A673 (cell line): ENCODE data around the gene TNNI3. TPM values are rescaled to one million over a fixed set of nuclear protein-coding genes. Genes with fewer than 3 reads are reported as not detected.

Source experiments
- BruUV-seq: library from RNA; stranded (reverse); fragments of 400-500 nt; replicated peaks from 2 replicates; lab custom pipeline; 2021; lab: Mats Ljungman, UMichigan
- CTCF ChIA-PET: fragments of 300-600 bp; sonication (Branson Sonifier 250); formaldehyde crosslinking; loops from one replicate; lab custom pipeline; 2022; ENCODE audit warnings: antibody characterized with exemption; lab: Charles Lee
- POLR2A ChIA-PET: fragments of 300-600 bp; sonication (Branson Sonifier 250); formaldehyde crosslinking; loops from one replicate; lab custom pipeline; 2022; ENCODE audit warnings: antibody characterized with exemption; ENCODE audit not compliant: low non-redundant PET; lab: Charles Lee
- DNase-seq: peaks from one replicate; pipeline ENCODE4 v3.0.0-alpha.2; 2015; ENCODE audit warnings: low spot score
- H3K27ac ChIP-seq: fragments of 200-600 bp; sonication (generic); 2 replicates; pipeline ENCODE4 v1.5.1; 2016; ENCODE audit warnings: mixed run types, low read depth, mild to moderate bottlenecking, mixed read lengths, antibody characterized with exemption, low read length; ENCODE audit not compliant: poor library complexity, severe bottlenecking
- H3K27me3 ChIP-seq: fragments of 200-600 bp; sonication (generic); replicated peaks from 2 replicates; pipeline ENCODE4 v1.6.1; 2017; ENCODE audit warnings: mixed run types, low read depth, mild to moderate bottlenecking, mixed read lengths, antibody characterized with exemption, low read length; ENCODE audit not compliant: insufficient read depth, poor library complexity
- H3K36me3 ChIP-seq: fragments of 200-600 bp; sonication (generic); 2 replicates; pipeline ENCODE4 v1.6.1; 2016; ENCODE audit warnings: mixed run types, mild to moderate bottlenecking, mixed read lengths, antibody characterized with exemption, low read length; ENCODE audit not compliant: insufficient read depth, poor library complexity, severe bottlenecking
- H3K4me1 ChIP-seq: fragments of 200-600 bp; sonication (generic); 2 replicates; pipeline ENCODE4 v1.6.1; 2017; ENCODE audit warnings: mixed run types, mild to moderate bottlenecking, mixed read lengths, antibody characterized with exemption, low read length; ENCODE audit not compliant: insufficient read depth, poor library complexity, severe bottlenecking
- H3K4me3 ChIP-seq: fragments of 200-600 bp; sonication (generic); 2 replicates; pipeline ENCODE4 v1.5.1; 2016; ENCODE audit warnings: low read depth, mixed run types, mild to moderate bottlenecking, mixed read lengths, low read length; ENCODE audit not compliant: poor library complexity, severe bottlenecking
- H3K9me3 ChIP-seq: fragments of 200-600 bp; sonication (generic); 2 replicates; pipeline ENCODE4 v1.6.1; 2016; ENCODE audit warnings: mixed run types, low read depth, mild to moderate bottlenecking, mixed read lengths, antibody characterized with exemption, low read length; ENCODE audit not compliant: poor library complexity, severe bottlenecking
- CTCF ChIP-seq: fragments of 300-800, 200-600 bp; sonication (generic); conservative IDR thresholded peaks from 2 replicates; pipeline ENCODE4 v1.5.1; 2017; ENCODE audit warnings: low read depth, mild to moderate bottlenecking, antibody characterized with exemption, low read length, moderate library complexity, mixed read lengths
- EZH2 ChIP-seq: fragments of 200-600 bp; sonication (generic); IDR thresholded peaks from 2 replicates; pipeline ENCODE4 v1.6.1; 2017; ENCODE audit warnings: borderline replicate concordance, low read depth, mild to moderate bottlenecking, mixed read lengths, antibody characterized with exemption, low read length; ENCODE audit not compliant: poor library complexity, severe bottlenecking
- intact Hi-C: fragments of 100-400 bp; cut with micrococcal nuclease; formaldehyde crosslinking; loops from one replicate; pipeline ENCODE4 v1.10.0; 2022; ENCODE audit not compliant: unreplicated experiment
- total RNA-seq: library from RNA; stranded (reverse); gene quantifications from 2 replicates; pipeline ENCODE4 v1.2.3, GENCODE V29; 2021

TNNI3 gene
- total RNA-seq, 1 experiment from 2014 or later = 12.8 TPM

GRCh38 chr19:55118401-55118991 lies 39.0 kb downstream of the TNNI3 start:
- no TSS peak for BruUV-seq
- Histone ChIP-seq H3K4me1 (peaks cover 15% of the 10 kb centered on the region), H3K36me3 (no peaks in the 10 kb centered on the region), H3K27ac (peak overlapping the region; percentile 64), H3K27me3 (peaks cover 5% of the 10 kb centered on the region), H3K4me3 (peak overlapping the region; percentile 94), H3K9me3 (no peaks in the 10 kb centered on the region)
- ChIA-PET POLR2A (interaction anchor here (0.7 kb wide), 1 partner anchor 249 kb away, joined by 5 read pairs; no protein-coding TSS in a partner anchor), CTCF (no interaction called here)
- TF ChIP-seq EZH2 (no peak), CTCF (no peak)
- DNase-seq = no peak
- intact Hi-C loops = no loop called here

- Histone ChIP-seq H3K4me3 (peak overlapping the region; percentile 94), H3K27me3 (no peaks in the 10 kb centered on the region), H3K36me3 (no peaks in the 10 kb centered on the region), H3K9me3 (no peaks in the 10 kb centered on the region), H3K4me1 (peaks cover 15% of the 10 kb centered on the region), H3K27ac (peak overlapping the region; percentile 64)
- ChIA-PET CTCF (no interaction called here), POLR2A (interaction anchor here (0.6 to 0.7 kb wide), 2 partner anchors 249 to 846 kb away, joined by 4 to 5 read pairs; no protein-coding TSS in a partner anchor)
- intact Hi-C loops = no loop called here
- DNase-seq = peak; percentile 99
- TF ChIP-seq CTCF = no peak
- TF ChIP-seq EZH2 = no peak
- TSS peak; percentile 98 for BruUV-seq
Measured at GRCh38 chr19:55117663-55118391, 39.7 kb downstream of the TNNI3 start.

- ChIA-PET CTCF (no interaction called here), POLR2A (interaction anchor here (0.6 kb wide), 1 partner anchor 847 kb away, joined by 4 read pairs; no protein-coding TSS in a partner anchor)
- TF ChIP-seq CTCF (no peak), EZH2 (no peak)
- intact Hi-C loops = no loop called here
- no TSS peak for BruUV-seq
- no peaks in the 10 kb centered on the region for H3K27me3 ChIP-seq
- no peaks in the 10 kb centered on the region for H3K9me3 ChIP-seq
- H3K36me3 ChIP-seq = no peaks in the 10 kb centered on the region
- DNase-seq = no peak
- H3K4me3 ChIP-seq = peak within 1 kb of the TSS; percentile 94
- peak within 1 kb of the TSS; percentile 79 for H3K27ac ChIP-seq
- peaks cover 15% of the 10 kb centered on the region for H3K4me1 ChIP-seq
Measured at GRCh38 chr19:55116859-55117662, 40.5 kb downstream of the TNNI3 start, which contains the start of gene PPP1R12C. Gene PPP1R12C, minus strand, starts transcription at chr19:55117637. Its CDS starts 94 bp downstream, at chr19:55117543.
